ENCODE data around the gene CGREF1. TPM values are rescaled to one million over a fixed set of nuclear protein-coding genes. Genes with fewer than 3 reads are reported as not detected.
"Not testable (repeated sequence)": the region's sequence is repeated elsewhere in the genome, so short reads cannot be mapped to it uniquely, and the experiment has no call there.

The CGREF1 gene
- total RNA-seq, 2 experiments from 2014 or later: 3.7 to 4.3 TPM

GRCh38 chr2:27115519-27115918 lies 3.4 kb downstream of the CGREF1 start:
- H3K4me3 Mint-ChIP-seq: no peak overlapping the region
- no peak for ATAC-seq
- H3K27ac Mint-ChIP-seq: no peak overlapping the region
- ChIA-PET CTCF (no interaction called here), POLR2A (interaction anchor here (1.8 kb wide), 1 partner anchor 17 kb away, joined by 4 read pairs; no protein-coding TSS in a partner anchor)
- peaks cover 23% of the 10 kb centered on the region for H3K27me3 Mint-ChIP-seq
- peaks cover 9% of the 10 kb centered on the region for H3K4me1 Mint-ChIP-seq (ENCODE audit: low read depth)
- intact Hi-C loops (cut with micrococcal nuclease): no loop called here
- no peaks in the 10 kb centered on the region for H3K9me3 Mint-ChIP-seq
- no peak for TF ChIP-seq CTCF (IDR thresholded peaks at IDR 0.05)
- DNase-seq: no peak
- no peaks in the 10 kb centered on the region for H3K36me3 Mint-ChIP-seq (ENCODE audit: low read depth)

GRCh38 chr2:27111392-27112078 lies 7.4 kb downstream of the CGREF1 start:
- H3K27me3 Mint-ChIP-seq; H3K4me1 Mint-ChIP-seq (ENCODE audit: low read depth); intact Hi-C loops (cut with micrococcal nuclease); H3K9me3 Mint-ChIP-seq; ATAC-seq; DNase-seq; H3K4me3 Mint-ChIP-seq; H3K36me3 Mint-ChIP-seq (ENCODE audit: low read depth); H3K27ac Mint-ChIP-seq: not testable (repeated sequence)
- CTCF ChIA-PET: interaction anchor here (0.7 to 2.7 kb wide), 4 partner anchors 12 to 192 kb away, joined by 3 to 14 read pairs (median 6); partner anchors contain the start of gene ABHD1
- POLR2A ChIA-PET: interaction anchor here (1.0 kb wide), 1 partner anchor 12 kb away, joined by 3 read pairs; the partner anchor contains the start of gene ABHD1

- H3K27me3 Mint-ChIP-seq; intact Hi-C loops (cut with micrococcal nuclease); ATAC-seq; DNase-seq; H3K9me3 Mint-ChIP-seq; H3K27ac Mint-ChIP-seq; H3K4me1 Mint-ChIP-seq (ENCODE audit: low read depth); H3K36me3 Mint-ChIP-seq (ENCODE audit: low read depth); H3K4me3 Mint-ChIP-seq: not testable (repeated sequence)
- ChIA-PET POLR2A (interaction anchor here (1.0 kb wide), 1 partner anchor 13 kb away, joined by 3 read pairs; the partner anchor contains the start of gene ABHD1), CTCF (interaction anchor here (1.1 to 2.7 kb wide), 3 partner anchors 11 to 192 kb away, joined by 3 to 14 read pairs (median 9); no protein-coding TSS in a partner anchor)
These were observed 8.2 kb downstream of the CGREF1 start for GRCh38 chr2:27110603-27111352.

GRCh38 chr2:27109083-27109482 lies 9.8 kb downstream of the CGREF1 start:
- ATAC-seq (no peak), DNase-seq (no peak)
- no peaks in the 10 kb centered on the region for H3K4me1 Mint-ChIP-seq (ENCODE audit: low read depth)
- no peak overlapping the region for H3K4me3 Mint-ChIP-seq
- TF ChIP-seq CTCF (IDR thresholded peaks at IDR 0.05): no peak
- intact Hi-C loops (cut with micrococcal nuclease): no loop called here
- ChIA-PET POLR2A (interaction anchor here (0.6 to 1.1 kb wide), 2 partner anchors 25 to 29 kb away, joined by 3 read pairs; partner anchors contain the start of gene PREB), CTCF (interaction anchor here (0.9 to 2.7 kb wide), 5 partner anchors 10 to 194 kb away, joined by 3 to 9 read pairs (median 4); no protein-coding TSS in a partner anchor)
- peaks cover 5% of the 10 kb centered on the region for H3K27me3 Mint-ChIP-seq
- H3K9me3 Mint-ChIP-seq: no peaks in the 10 kb centered on the region
- no peaks in the 10 kb centered on the region for H3K36me3 Mint-ChIP-seq (ENCODE audit: low read depth)
- no peak overlapping the region for H3K27ac Mint-ChIP-seq

- Mint-ChIP-seq H3K27ac (no peak overlapping the region), H3K9me3 (no peaks in the 10 kb centered on the region), H3K4me1 (ENCODE audit: low read depth) (no peaks in the 10 kb centered on the region), H3K27me3 (peaks cover 8% of the 10 kb centered on the region), H3K4me3 (no peak overlapping the region), H3K36me3 (ENCODE audit: low read depth) (no peaks in the 10 kb centered on the region)
- ATAC-seq (no peak), DNase-seq (no peak)
- ChIA-PET CTCF (interaction anchor here (0.9 to 1.3 kb wide), 3 partner anchors 10 to 61 kb away, joined by 3 to 5 read pairs (median 4); no protein-coding TSS in a partner anchor), POLR2A (interaction anchor here (0.6 kb wide), 1 partner anchor 28 kb away, joined by 3 read pairs; no protein-coding TSS in a partner anchor)
- TF ChIP-seq CTCF (IDR thresholded peaks at IDR 0.05): no peak
- intact Hi-C loops (cut with micrococcal nuclease): no loop called here
These were observed 10.7 kb downstream of the CGREF1 start for GRCh38 chr2:27108221-27108620.

Data from activated CD8-positive, alpha-beta T cell treated with anti-CD3 and anti-CD28 coated beads for 36 hours (primary cell).